ENCODE measurements around the gene CDKN2C. TPM values are rescaled to one million over a fixed set of nuclear protein-coding genes. Genes with fewer than 3 reads are reported as not detected.
"Not testable (repeated sequence)": the region's sequence is repeated elsewhere in the genome, so short reads cannot be mapped to it uniquely, and the experiment has no call there.

Gene CDKN2C
- total RNA-seq, 4 donors from 2014 or later, result 3.9 to 16.3 (median 6.3) TPM

GRCh38 chr1:50929376-50929958 lies 40.6 kb upstream of the CDKN2C start:
- H3K27ac ChIP-seq, result no peak overlapping the region
- in situ Hi-C loops (cut with MboI; ENCODE audit: low sequenced_read_pairs in 4 of 4), result loop anchor here (5.0 to 25.0 kb wide), 5 partner anchors 108 to 265 kb away; no protein-coding TSS in a partner anchor

GRCh38 chr1:50930193-50930592 lies 39.9 kb upstream of the CDKN2C start:
- H3K4me1 ChIP-seq, result peaks cover 3 to 7% of the 10 kb centered on the region in 2 donors
- no peaks in the 10 kb centered on the region for H3K27me3 ChIP-seq
- intact Hi-C loops (cut with DNase I; ENCODE audit: low total_unique reads) (no loop called here), in situ Hi-C loops (cut with MboI; ENCODE audit: low sequenced_read_pairs in 4 of 4) (loop anchor here in 3 of 4 donors (10.0 to 25.0 kb wide), 5 partner anchors 107 to 257 kb away; no protein-coding TSS in a partner anchor)
- no peak overlapping the region for H3K27ac ChIP-seq
- H3K36me3 ChIP-seq, result no peaks in the 10 kb centered on the region
- H3K9me3 ChIP-seq, result no peaks in the 10 kb centered on the region
- H3K4me3 ChIP-seq, result no peak overlapping the region
- DNase-seq (no peak), ATAC-seq (no peak)
- TF ChIP-seq POLR2A (IDR thresholded peaks at IDR 0.05), result no peak
- TF ChIP-seq CTCF (IDR thresholded peaks at IDR 0.05 in 4 of 5, conservative IDR thresholded peaks at IDR 0.05 in 1 of 5), result no peak

More at GRCh38 chr1:50929376-50929958, 40.6 kb upstream of the CDKN2C start:
- Histone ChIP-seq H3K27me3 (no peaks in the 10 kb centered on the region), H3K4me3 (no peak overlapping the region), H3K4me1 (peaks cover 3 to 7% of the 10 kb centered on the region in 2 donors), H3K9me3 (no peaks in the 10 kb centered on the region), H3K36me3 (no peaks in the 10 kb centered on the region)
- DNase-seq, result no peak
- no peak for ATAC-seq
- intact Hi-C loops (cut with DNase I; ENCODE audit: low total_unique reads), result loop anchor here (1.0 to 10.0 kb wide), 4 partner anchors 75 to 259 kb away; no protein-coding TSS in a partner anchor
- peak; percentile 44 to 67 (median 52) for TF ChIP-seq CTCF (IDR thresholded peaks at IDR 0.05 in 4 of 5, conservative IDR thresholded peaks at IDR 0.05 in 1 of 5)
- TF ChIP-seq POLR2A (IDR thresholded peaks at IDR 0.05), result no peak

GRCh38 chr1:50930965-50931737 lies 38.9 kb upstream of the CDKN2C start:
- Histone ChIP-seq H3K4me1 (peaks cover 7 to 12% of the 10 kb centered on the region in 2 donors), H3K4me3 (no peak overlapping the region), H3K27ac (no peak overlapping the region), H3K27me3 (no peaks in the 10 kb centered on the region), H3K36me3 (no peaks in the 10 kb centered on the region), H3K9me3 (no peaks in the 10 kb centered on the region)
- in situ Hi-C loops (cut with MboI; ENCODE audit: low sequenced_read_pairs in 4 of 4) (loop anchor here in 3 of 4 donors (10.0 to 25.0 kb wide), 5 partner anchors 106 to 256 kb away; no protein-coding TSS in a partner anchor), intact Hi-C loops (cut with DNase I; ENCODE audit: low total_unique reads) (no loop called here)
- no peak for TF ChIP-seq CTCF (IDR thresholded peaks at IDR 0.05 in 4 of 5, conservative IDR thresholded peaks at IDR 0.05 in 1 of 5)
- no peak for TF ChIP-seq POLR2A (IDR thresholded peaks at IDR 0.05)
- ATAC-seq (no peak), DNase-seq (no peak)

GRCh38 chr1:50932043-50932442 lies 38.0 kb upstream of the CDKN2C start:
- H3K9me3 ChIP-seq; H3K27ac ChIP-seq; H3K4me3 ChIP-seq; intact Hi-C loops (cut with DNase I; ENCODE audit: low total_unique reads); H3K36me3 ChIP-seq; DNase-seq; ATAC-seq; H3K27me3 ChIP-seq: not testable (repeated sequence)
- peaks cover 15 to 20% of the 10 kb centered on the region in 2 donors for H3K4me1 ChIP-seq
- in situ Hi-C loops (cut with MboI; ENCODE audit: low sequenced_read_pairs in 4 of 4), result loop anchor here in 3 of 4 donors (10.0 to 25.0 kb wide), 5 partner anchors 105 to 255 kb away; no protein-coding TSS in a partner anchor

GRCh38 chr1:50933770-50934169 lies 36.3 kb upstream of the CDKN2C start:
- ATAC-seq; H3K36me3 ChIP-seq; intact Hi-C loops (cut with DNase I; ENCODE audit: low total_unique reads): not testable (repeated sequence)

More at GRCh38 chr1:50933770-50934169, 36.3 kb upstream of the CDKN2C start:
- DNase-seq, H3K9me3 ChIP-seq, H3K4me3 ChIP-seq, H3K27ac ChIP-seq, H3K27me3 ChIP-seq: not testable (repeated sequence)
- in situ Hi-C loops (cut with MboI; ENCODE audit: low sequenced_read_pairs in 4 of 4), result loop anchor here in 3 of 4 donors (10.0 to 25.0 kb wide), 5 partner anchors 104 to 254 kb away; no protein-coding TSS in a partner anchor
- H3K4me1 ChIP-seq, result peaks cover 21 to 22% of the 10 kb centered on the region in 2 donors
